Left ventricle myocardium superior (tissue), 1 donor: ENCODE data around the gene ECE1. TPM values are rescaled to one million over a fixed set of nuclear protein-coding genes. Genes with fewer than 3 reads are reported as not detected.
A peak's percentile ranks its signal among the peaks of the same experiment; 100 is the strongest.

ENCODE experiments used
- ATAC-seq: fragments of 200-7000 bp; cut with Tn5 transposase; one replicate; pipeline ENCODE4 v1.9.1; 2020; ENCODE audit warnings: mild to moderate bottlenecking, moderate library complexity
- DNase-seq: peaks from one replicate; pipeline ENCODE4 v3.0.0-alpha.2; 2020
- intact Hi-C: fragments of 100-400 bp; cut with micrococcal nuclease; formaldehyde crosslinking; loops from one replicate; pipeline ENCODE4 v1.11.0; 2022
- long read RNA-seq: library from polyadenylated mRNA; unstranded; transcript quantifications from one replicate; pipeline ENCODE4 v2.0.0, GENCODE V29; 2021
- total RNA-seq: library from RNA; stranded (reverse); fragmentation: NEBNext Ultra II Directional; extraction: Animal tissue kit (Norgen Biotek cat#: 25700); gene quantifications from one replicate; pipeline ENCODE4 v1.2.1, GENCODE V29; 2021
- donor health status: DM: no; HTN: yes; CAD: no; lungs with severe emphysema.

ECE1 gene
- total RNA-seq, result 43.3 TPM
- long read RNA-seq, full-length matches to known transcripts, result 14 of 40 reads
- long read RNA-seq, partial matches to known transcripts, result 8 of 40 reads
- long read RNA-seq, other reads (novel, unspliced or antisense), result 18 of 40 reads

GRCh38 chr1:21289700-21290545 is at the start of gene ECE1:
Gene ECE1, minus strand, starts transcription at chr1:21290463. Its CDS starts 49 bp downstream, at chr1:21290414.
- ATAC-seq, result peak; percentile 61
- intact Hi-C loops, result no loop called here
- peak; percentile 77 for DNase-seq

- DNase-seq (no peak), ATAC-seq (no peak)
- intact Hi-C loops, result no loop called here
Observed at GRCh38 chr1:21339356-21340229, 49.3 kb upstream of the ECE1 start.

GRCh38 chr1:21338573-21339355 is 48.5 kb upstream of the ECE1 start:
- intact Hi-C loops, result no loop called here
- ATAC-seq (peak; percentile 65), DNase-seq (peak; percentile 87)

GRCh38 chr1:21337928-21338572 is 47.8 kb upstream of the ECE1 start:
- intact Hi-C loops, result no loop called here
- DNase-seq, result peak; percentile 89
- ATAC-seq, result peak; percentile 79

GRCh38 chr1:21337454-21337927 is 47.2 kb upstream of the ECE1 start:
- DNase-seq, result no peak
- intact Hi-C loops, result no loop called here
- ATAC-seq, result no peak

- no peak for DNase-seq
- ATAC-seq, result no peak
- intact Hi-C loops, result no loop called here
Observed at GRCh38 chr1:21337010-21337437, 46.8 kb upstream of the ECE1 start.

GRCh38 chr1:21335750-21336224 is 45.5 kb upstream of the ECE1 start:
- peak; percentile 44 for DNase-seq
- intact Hi-C loops, result no loop called here
- ATAC-seq, result no peak

- ATAC-seq (no peak), DNase-seq (no peak)
- intact Hi-C loops, result no loop called here
Observed at GRCh38 chr1:21335088-21335691, 44.9 kb upstream of the ECE1 start.

- DNase-seq (peak; percentile 70), ATAC-seq (peak; percentile 32)
- intact Hi-C loops, result loop anchor here (5.0 kb wide), 1 partner anchor 67 kb away; no protein-coding TSS in a partner anchor
Observed at GRCh38 chr1:21334214-21335087, 44.2 kb upstream of the ECE1 start.

GRCh38 chr1:21333824-21334213 is 43.6 kb upstream of the ECE1 start:
- intact Hi-C loops, result loop anchor here (5.0 kb wide), 1 partner anchor 67 kb away; no protein-coding TSS in a partner anchor
- no peak for DNase-seq

GRCh38 chr1:21332554-21333311 is 42.5 kb upstream of the ECE1 start:
- ATAC-seq, result peak; percentile 52
- intact Hi-C loops, result loop anchor here (5.0 kb wide), 1 partner anchor 65 kb away; no protein-coding TSS in a partner anchor

More at GRCh38 chr1:21333824-21334213, 43.6 kb upstream of the ECE1 start:
- ATAC-seq, result no peak

GRCh38 chr1:21331752-21332478 is 41.7 kb upstream of the ECE1 start:
- intact Hi-C loops, result loop anchor here (5.0 kb wide), 1 partner anchor 65 kb away; no protein-coding TSS in a partner anchor
- ATAC-seq, result no peak
- DNase-seq, result no peak

More at GRCh38 chr1:21332554-21333311, 42.5 kb upstream of the ECE1 start:
- no peak for DNase-seq

GRCh38 chr1:21330544-21330943 is 40.3 kb upstream of the ECE1 start:
- intact Hi-C loops, result loop anchor here (5.0 kb wide), 1 partner anchor 63 kb away; no protein-coding TSS in a partner anchor
- DNase-seq, result no peak
- no peak for ATAC-seq

GRCh38 chr1:21329209-21329844 is 39.1 kb upstream of the ECE1 start:
- DNase-seq (no peak), ATAC-seq (no peak)
- intact Hi-C loops, result no loop called here
